Keratinocyte (primary cell): ENCODE data around the gene PJA1. TPM values are rescaled to one million over a fixed set of nuclear protein-coding genes. Genes with fewer than 3 reads are reported as not detected.

Experiments
- DNase-seq: peaks from one replicate; pipeline ENCODE4 v3.0.0-alpha.2; 2011; ENCODE audit warnings: low read depth, missing footprints, low spot score
- FAIRE-seq: peaks from 2 replicates; lab custom pipeline; 2011; peaks lifted over from hg19 to GRCh38; lab: Jason Lieb, UNC
- H2AFZ ChIP-seq: 2 replicates; pipeline ENCODE4 v1.6.0; 2012; ENCODE audit warnings: low read length, control low read depth, inconsistent platforms; ENCODE audit not compliant: control insufficient read depth
- H3K27ac ChIP-seq: 2 replicates; pipeline ENCODE4 v1.5.1; 2011; ENCODE audit warnings: low read length; ENCODE audit not compliant: control insufficient read depth, insufficient read depth
- H3K27me3 ChIP-seq: 3 replicates; pipeline ENCODE4 v1.6.0; 2011; ENCODE audit warnings: low read length; ENCODE audit not compliant: control insufficient read depth, insufficient read depth; ENCODE audit errors: extremely low read depth
- H3K36me3 ChIP-seq, 2 experiments: 2 replicates in 1 of 2; 3 replicates in 1 of 2; pipeline ENCODE4 v1.5.1; 2011; ENCODE audit warnings: low read length in 2 of 2, mild to moderate bottlenecking in 1 of 2; ENCODE audit not compliant: control insufficient read depth in 2 of 2, insufficient read depth in 2 of 2; ENCODE audit errors: extremely low read depth in 1 of 2
- H3K4me1 ChIP-seq: 3 replicates; pipeline ENCODE4 v1.5.1; 2011; ENCODE audit warnings: low read length; ENCODE audit not compliant: control insufficient read depth, insufficient read depth; ENCODE audit errors: extremely low read depth
- H3K4me2 ChIP-seq: 3 replicates; pipeline ENCODE4 v1.6.0; 2011; ENCODE audit warnings: low read depth, low read length; ENCODE audit not compliant: control insufficient read depth, insufficient read depth; ENCODE audit errors: extremely low read depth
- H3K4me3 ChIP-seq, 3 experiments: fragments of 200-600 bp in 1 of 3; sonication (generic) in 1 of 3; 2 replicates in 2 of 3; 3 replicates in 1 of 3; pipeline ENCODE4 v1.5.1; 2011 to 2016; ENCODE audit warnings: low read length in 3 of 3, mild to moderate bottlenecking in 3 of 3, control low read depth in 2 of 3, inconsistent platforms in 1 of 3, low read depth in 1 of 3, mixed read lengths in 1 of 3, mixed run types in 1 of 3, moderate library complexity in 1 of 3; ENCODE audit not compliant: control insufficient read depth in 2 of 3, insufficient read depth in 2 of 3; ENCODE audit errors: extremely low read depth in 1 of 3
- H3K79me2 ChIP-seq: 2 replicates; pipeline ENCODE4 v1.6.0; 2012; ENCODE audit warnings: low read length; ENCODE audit not compliant: control insufficient read depth, insufficient read depth
- H3K9ac ChIP-seq: 3 replicates; pipeline ENCODE4 v1.6.0; 2011; ENCODE audit warnings: low read length; ENCODE audit not compliant: control insufficient read depth, insufficient read depth; ENCODE audit errors: extremely low read depth
- H3K9me1 ChIP-seq: 3 replicates; pipeline ENCODE4 v1.6.0; 2011; ENCODE audit warnings: low read length; ENCODE audit not compliant: control insufficient read depth, insufficient read depth; ENCODE audit errors: extremely low read depth
- H3K9me3 ChIP-seq: 2 replicates; pipeline ENCODE4 v1.5.1; 2012; ENCODE audit warnings: low read depth, low read length; ENCODE audit not compliant: control insufficient read depth
- H4K20me1 ChIP-seq: 3 replicates; pipeline ENCODE4 v1.6.0; 2011; ENCODE audit warnings: low read length; ENCODE audit not compliant: control insufficient read depth, insufficient read depth; ENCODE audit errors: extremely low read depth
- CTCF ChIP-seq, 3 experiments: IDR thresholded peaks in 1 of 3; conservative IDR thresholded peaks in 1 of 3; optimal IDR thresholded peaks in 1 of 3; 2 replicates in 2 of 3; 3 replicates in 1 of 3; pipeline versions ENCODE3 to v1.5.1; 2011; ENCODE audit warnings: low read length in 3 of 3, mild to moderate bottlenecking in 3 of 3, moderate library complexity in 2 of 3, control low read depth in 1 of 3, inconsistent platforms in 1 of 3; ENCODE audit not compliant: insufficient read depth in 2 of 3; ENCODE audit errors: extremely low read depth in 1 of 3
- EZH2 ChIP-seq: IDR thresholded peaks from one replicate; pipeline ENCODE4 v1.6.1; 2012; ENCODE audit warnings: inconsistent platforms, mild to moderate bottlenecking, low read length, moderate library complexity
- dilution Hi-C: fragments of 300-500 bp; cut with MboI; formaldehyde crosslinking; loops from one replicate; pipeline ENCODE4 v1.7.0; 2020; ENCODE audit warnings: low sequenced_read_pairs; ENCODE audit not compliant: extremely low pct_ligation_motif_present
- polyA plus RNA-seq, 5 experiments: library from polyadenylated mRNA; depleted of rRNA in 3 of 5; stranded (reverse) in 3 of 5; stranded (forward) in 1 of 5; unstranded in 1 of 5; fragments of >200 nt; gene quantifications; 1 replicate in 1 of 5; 2 replicates in 3 of 5; 3 replicates in 1 of 5; pipeline versions ENCODE4 v1.2.1 to v1.2.3, GENCODE V29; 2011 to 2012; ENCODE audit warnings: missing spikeins in 2 of 5, low read depth in 1 of 5, low replicate concordance in 1 of 5

Gene PJA1
- polyA plus RNA-seq, 1 donor (not counting 4 experiments of a cell fraction or from before 2014, with no cell fraction given), result 19.2 TPM

- TF ChIP-seq CTCF (optimal IDR thresholded peaks at IDR 0.05 in 1 of 3, IDR thresholded peaks at IDR 0.05 in 1 of 3, conservative IDR thresholded peaks at IDR 0.05 in 1 of 3; ENCODE audit: extremely low read depth in 1 of 3, insufficient read depth in 2 of 3, low read length in 3 of 3) (no peak), EZH2 (no peak)
- Histone ChIP-seq H3K27me3 (no peaks in the 10 kb centered on the region), H4K20me1 (no peaks in the 10 kb centered on the region), H2AFZ (no peak overlapping the region), H3K4me2 (no peak overlapping the region), H3K9me3 (no peaks in the 10 kb centered on the region), H3K4me1 (peaks cover 36% of the 10 kb centered on the region), H3K9ac (no peak overlapping the region), H3K9me1 (no peaks in the 10 kb centered on the region), H3K36me3 (no peaks in the 10 kb centered on the region), H3K4me3 (no peak overlapping the region), H3K79me2 (no peaks in the 10 kb centered on the region), H3K27ac (no peak overlapping the region)
- no peak for FAIRE-seq
- DNase-seq, result no peak
- dilution Hi-C loops, result no loop called here
Measured at GRCh38 chrX:69117876-69118526, 47.3 kb downstream of the PJA1 start.

GRCh38 chrX:69116077-69116476 lies 49.2 kb downstream of the PJA1 start:
- peak; percentile 91 for DNase-seq
- TF ChIP-seq CTCF (optimal IDR thresholded peaks at IDR 0.05 in 1 of 3, IDR thresholded peaks at IDR 0.05 in 1 of 3, conservative IDR thresholded peaks at IDR 0.05 in 1 of 3; ENCODE audit: extremely low read depth in 1 of 3, insufficient read depth in 2 of 3, low read length in 3 of 3) (no peak), EZH2 (no peak)
- H3K4me1 ChIP-seq, result peaks cover 36% of the 10 kb centered on the region
- no peaks in the 10 kb centered on the region for H4K20me1 ChIP-seq
- dilution Hi-C loops, result no loop called here
- peak overlapping the region; percentile 59 for H3K27ac ChIP-seq
- no peaks in the 10 kb centered on the region for H3K27me3 ChIP-seq
- no peaks in the 10 kb centered on the region for H3K36me3 ChIP-seq
- peak; percentile 53 for FAIRE-seq
- no peak overlapping the region for H2AFZ ChIP-seq
- no peaks in the 10 kb centered on the region for H3K9me3 ChIP-seq
- H3K79me2 ChIP-seq, result no peaks in the 10 kb centered on the region
- H3K4me2 ChIP-seq, result peak overlapping the region; percentile 36
- H3K9me1 ChIP-seq, result no peaks in the 10 kb centered on the region
- H3K4me3 ChIP-seq, result no peak overlapping the region
- no peak overlapping the region for H3K9ac ChIP-seq
